ENCODE data around the gene ATG101. TPM values are rescaled to one million over a fixed set of nuclear protein-coding genes. Genes with fewer than 3 reads are reported as not detected.

The ATG101 gene
- total and polyA plus RNA-seq, 9 of the 15 experiments (the other 6 are each of a cell fraction or from before 2014, with no cell fraction given) = 2.9 to 52.4 (median 29.7) TPM

DNA sequence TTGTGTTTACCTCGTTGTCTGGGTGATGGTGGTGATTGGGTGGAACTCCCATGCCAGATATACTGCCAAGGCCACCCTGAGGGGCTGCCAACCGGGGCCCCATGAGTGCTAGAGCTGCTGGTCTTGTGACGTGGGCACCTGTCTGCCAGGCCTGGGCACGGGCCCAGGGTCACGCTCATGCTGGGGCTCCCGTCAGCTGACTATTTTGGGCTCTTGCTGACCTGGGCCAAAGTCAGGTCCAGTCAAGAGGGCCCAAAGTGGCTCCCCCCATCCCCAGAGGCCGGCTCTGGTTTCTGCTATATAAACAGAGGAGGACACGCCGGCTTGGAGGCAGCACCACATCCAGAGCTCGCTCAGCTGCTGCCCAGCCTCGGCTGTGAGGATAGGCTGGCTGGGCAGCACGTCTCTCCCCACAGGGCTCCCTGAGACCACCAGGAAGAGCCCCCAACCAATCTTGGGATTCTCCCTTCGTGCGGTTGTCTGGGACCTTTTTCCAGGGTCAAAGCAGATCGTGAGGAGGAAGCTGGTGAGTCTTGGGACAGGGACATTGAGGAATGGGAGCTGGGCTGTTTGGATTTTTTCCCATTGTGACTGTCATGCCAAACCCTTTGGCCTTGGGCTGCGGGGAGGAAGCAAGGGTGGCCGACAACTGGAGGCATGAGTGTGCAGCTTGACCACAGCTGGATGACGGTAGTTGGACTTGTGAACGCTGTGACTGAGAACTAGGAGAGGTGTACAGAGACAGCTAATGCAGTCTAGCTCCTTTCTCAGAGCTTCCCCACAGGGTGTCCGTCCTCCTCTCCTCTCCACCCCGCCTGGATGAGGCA, 26.2 kb upstream of the ATG101 start (continued):
- TF ChIP-seq EHMT2 (IDR thresholded peaks at IDR 0.05) (no peak), MXI1 (IDR thresholded peaks at IDR 0.05; ENCODE audit: low read depth, low read length) (no peak), TOE1 (IDR thresholded peaks at IDR 0.05; ENCODE audit: borderline replicate concordance) (no peak), TOE1 (CRISPR knock-in tag; IDR thresholded peaks at IDR 0.05; ENCODE audit: borderline replicate concordance, low read depth) (no peak), ZNF311 (CRISPR knock-in tag; IDR thresholded peaks at IDR 0.05) (no peak)

- Histone ChIP-seq H2AFZ (ENCODE audit: low read depth, low read length) (no peak overlapping the region), H3K36me3 (ENCODE audit: control insufficient read depth, insufficient read depth, low read length) (no peaks in the 10 kb centered on the region), H3K9me1 (ENCODE audit: control insufficient read depth, insufficient read depth, low read length) (no peaks in the 10 kb centered on the region), H3K9me3 (replicated peaks; ENCODE audit: control insufficient read depth, insufficient read depth, low read depth, low read length) (no peaks in the 10 kb centered on the region), H3K27me3 (ENCODE audit: control insufficient read depth in 2 of 2, insufficient read depth in 2 of 2, low read length in 2 of 2) (no peaks in the 10 kb centered on the region), H3K4me2 (ENCODE audit: insufficient read depth, low read length) (no peak overlapping the region), H4K20me1 (replicated peaks; ENCODE audit: control insufficient read depth, insufficient read depth, low read length) (no peaks in the 10 kb centered on the region), H3K4me1 (replicated peaks in 1 of 2; ENCODE audit: control insufficient read depth in 2 of 2, insufficient read depth in 2 of 2, low read length in 2 of 2) (peaks cover 3 to 27% of the 10 kb centered on the region in 2 experiments; a peak in 3 of 5 replicates), H3K9ac (ENCODE audit: insufficient read depth in 1 of 2, low read depth in 2 of 2, low read length in 2 of 2) (peak overlapping the region in 1 of 2 experiments; percentile 75; a peak in 2 of 4 replicates), H3K27ac (ENCODE audit: extremely low read depth, low read depth, low read length) (no peak overlapping the region), H3K4me3 (no peak overlapping the region), H3K79me2 (ENCODE audit: control insufficient read depth, insufficient read depth, low read length) (no peaks in the 10 kb centered on the region)
- DNase-seq (ENCODE audit: extremely low read depth in 1 of 4, low spot score in 3 of 4) (no peak), ATAC-seq (no peak), FAIRE-seq (no peak)
- TF ChIP-seq TRIM28 (IDR thresholded peaks at IDR 0.05) = no peak
- TF ChIP-seq E2F1 (CRISPR knock-in tag; IDR thresholded peaks at IDR 0.05) = no peak
- TF ChIP-seq MYNN (IDR thresholded peaks at IDR 0.05) = no peak
- TF ChIP-seq MYNN (CRISPR knock-in tag; IDR thresholded peaks at IDR 0.05) = no peak
- TF ChIP-seq PYGO2 (tag; IDR thresholded peaks at IDR 0.05) = no peak
- 31% methylated on average over 14 of the region's 18 CpGs for WGBS (ENCODE audit: insufficient coverage, low coverage, missing lambda C conversion rate)
- ChIA-PET CTCF (ENCODE audit: low intra/inter-chr PET ratio) (no interaction called here), POLR2A (interaction anchor here (0.9 to 1.6 kb wide), 3 partner anchors 13 to 31 kb away, joined by 3 to 4 read pairs (median 4); partner anchors contain the start of gene ATG101)
- no TSS peak for BruUV-seq (replicated peaks)
- in situ Hi-C loops (cut with MboI) = no loop called here
- intact Hi-C loops (cut with micrococcal nuclease) = no loop called here
Observed at GRCh38 chr12:52044292-52044983, 25.3 kb upstream of the ATG101 start.

Data from K562 (cell line).